GM20431 (cell line): Measurements from ENCODE around the gene ASAP2.

ENCODE experiments used
- in situ Hi-C: fragments of 300-500 bp; cut with MseI, MboI; formaldehyde crosslinking; loops from one replicate; pipeline ENCODE4 v1.15.0; 2020; ENCODE audit warnings: low sequenced_read_pairs; ENCODE audit not compliant: unreplicated experiment

Gene ASAP2

DNA sequence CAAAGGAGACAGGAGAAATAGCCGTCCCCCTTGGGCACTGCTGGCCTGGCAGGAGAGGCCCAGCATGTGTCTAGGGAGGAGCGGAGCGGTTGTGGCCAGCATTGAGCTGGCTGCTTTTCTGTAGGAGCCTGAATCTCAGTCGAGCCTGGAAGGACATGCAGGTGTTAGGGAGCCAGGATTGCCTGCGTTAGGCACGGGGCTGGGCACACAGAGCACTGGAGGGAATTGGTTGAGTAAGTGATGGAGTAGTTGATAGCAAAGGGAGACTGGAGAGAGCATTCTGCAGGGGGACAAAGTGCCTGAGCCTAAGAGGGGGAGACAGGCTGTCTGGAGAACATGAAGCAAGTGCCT is 22.8 kb downstream of the ASAP2 start:
- in situ Hi-C loops = no loop called here

GRCh38 chr2:9230051-9230802 is 23.6 kb downstream of the ASAP2 start:
- in situ Hi-C loops = no loop called here

DNA sequence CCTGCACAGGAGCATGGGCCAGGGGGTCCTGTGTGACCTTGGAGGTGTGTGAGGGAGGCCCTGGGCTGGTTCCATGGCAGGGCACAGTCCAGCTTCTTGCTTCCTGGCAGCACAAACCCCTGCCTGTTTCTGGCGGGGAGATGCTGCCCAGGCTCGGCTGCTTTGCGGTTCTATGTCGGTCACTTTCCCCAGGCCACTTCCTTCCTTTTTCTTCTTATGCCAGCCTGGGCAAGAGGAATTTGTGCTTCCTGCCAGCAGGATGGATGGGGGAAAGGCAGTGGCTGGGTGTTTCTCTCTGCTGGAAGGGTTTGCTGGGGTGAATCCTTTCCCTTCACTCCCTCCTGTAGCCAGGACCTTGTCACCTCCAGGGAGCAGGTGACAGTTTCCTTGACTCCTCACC is 24.3 kb downstream of the ASAP2 start:
- in situ Hi-C loops = no loop called here

DNA sequence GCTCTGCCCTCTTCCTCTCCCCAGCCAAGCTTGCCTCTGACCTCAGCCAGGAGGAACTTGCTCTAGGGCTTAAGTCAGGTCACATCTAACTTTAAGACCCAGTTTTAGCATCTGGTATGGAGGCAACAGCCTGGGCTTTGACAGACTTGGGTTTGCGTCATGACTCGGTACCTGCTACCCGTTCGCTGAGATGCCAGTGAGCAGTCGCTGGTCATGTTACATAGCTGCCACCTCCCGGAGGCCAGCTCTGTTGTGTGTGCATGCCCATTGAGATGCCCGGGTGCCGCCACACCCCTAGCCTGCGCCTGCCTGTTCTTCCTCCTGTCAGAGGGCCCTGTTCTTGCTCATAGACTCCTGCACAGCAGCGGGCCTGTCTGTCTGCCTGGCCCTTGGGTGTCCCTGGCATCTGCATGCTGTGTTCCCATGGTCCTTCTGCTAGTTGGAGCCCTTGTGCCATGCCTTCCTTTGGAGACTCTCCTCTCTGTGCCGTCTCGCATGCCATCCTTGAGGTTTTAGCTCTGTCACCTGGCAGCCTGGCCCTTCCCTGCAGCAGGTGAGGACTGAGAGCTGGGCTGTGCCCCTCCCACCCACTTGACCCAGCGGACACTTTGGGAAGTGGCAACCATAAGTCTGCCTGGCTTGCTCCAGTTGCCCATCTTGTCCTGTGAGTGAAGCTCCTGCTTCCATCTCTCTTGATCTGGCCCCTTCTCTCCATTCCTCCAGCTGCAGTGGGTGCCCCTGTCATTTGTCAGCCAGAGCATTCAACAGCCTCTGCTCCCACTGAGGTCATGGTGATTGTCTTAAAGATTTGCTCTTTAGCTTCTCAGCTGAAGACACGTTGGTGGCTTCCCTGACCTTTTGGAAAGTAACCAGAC is 24.9 kb downstream of the ASAP2 start:
- in situ Hi-C loops = no loop called here

- in situ Hi-C loops = no loop called here
Observed at GRCh38 chr2:9232166-9232479, 25.5 kb downstream of the ASAP2 start.

- in situ Hi-C loops = no loop called here
Observed at GRCh38 chr2:9232886-9233285, 26.3 kb downstream of the ASAP2 start.

- in situ Hi-C loops = no loop called here
Observed at GRCh38 chr2:9234680-9235146, 28.1 kb downstream of the ASAP2 start.

DNA sequence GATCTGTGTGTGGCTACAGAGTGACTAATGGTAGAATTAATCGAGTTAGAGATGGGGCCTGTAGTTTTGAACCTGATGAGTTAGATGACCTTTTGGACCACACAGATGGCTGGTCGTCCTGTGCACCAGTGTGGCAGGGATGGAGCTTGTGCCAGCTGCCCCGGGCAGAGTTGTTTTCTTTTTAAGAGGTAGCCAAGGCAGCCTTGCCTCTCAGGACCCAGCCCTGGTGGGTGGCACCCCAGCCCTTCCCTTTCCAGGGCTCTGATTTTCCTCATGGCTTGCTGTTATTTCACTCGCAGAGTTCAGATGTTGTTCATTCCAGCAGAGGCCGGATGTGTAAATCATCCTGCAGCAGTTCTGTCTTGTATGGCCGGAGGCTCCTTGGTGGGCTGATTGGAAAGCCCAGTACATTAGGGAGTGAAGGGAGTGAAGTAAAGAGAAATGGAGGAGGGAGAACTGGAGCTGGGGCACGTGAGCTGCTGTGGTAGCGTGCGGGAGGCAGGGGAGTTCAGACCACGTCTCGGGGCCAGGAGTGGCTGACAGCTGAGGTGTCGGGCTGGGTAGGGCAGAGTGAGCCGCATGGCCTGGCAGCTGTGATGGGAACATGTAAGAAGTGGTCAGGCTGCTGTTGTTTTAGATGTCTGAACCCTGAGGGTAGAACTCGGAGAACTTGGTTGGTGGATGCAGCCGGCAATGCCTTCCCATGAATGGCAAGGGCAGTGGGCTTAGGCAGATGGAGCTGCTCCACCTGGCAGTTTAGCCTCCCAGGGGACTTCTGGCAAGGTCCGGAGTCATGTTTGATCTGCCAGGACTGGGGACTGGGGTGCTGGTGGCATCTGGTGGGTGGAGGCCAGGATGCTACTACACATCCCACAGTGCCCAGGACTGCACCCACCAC is 28.8 kb downstream of the ASAP2 start:
- in situ Hi-C loops = no loop called here

DNA sequence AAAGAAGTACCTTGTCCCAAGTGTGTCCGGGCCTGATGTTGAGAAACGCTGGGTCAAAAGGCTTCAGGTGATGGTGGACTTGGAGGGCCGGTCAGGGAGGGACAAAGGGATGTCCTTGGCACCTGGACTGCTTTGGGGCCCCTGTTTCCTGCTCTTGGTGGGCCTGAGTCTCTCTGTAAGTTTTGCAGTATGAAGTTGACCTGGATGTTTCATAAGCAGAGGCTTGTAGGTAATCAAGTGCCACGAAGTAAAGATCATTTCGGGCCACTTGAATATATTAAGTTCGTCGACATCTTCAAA is 29.4 kb downstream of the ASAP2 start:
- in situ Hi-C loops = no loop called here

- in situ Hi-C loops = no loop called here
Observed at GRCh38 chr2:9236867-9237266, 30.3 kb downstream of the ASAP2 start.

GRCh38 chr2:9237831-9238230 is 31.2 kb downstream of the ASAP2 start:
- in situ Hi-C loops = no loop called here

DNA sequence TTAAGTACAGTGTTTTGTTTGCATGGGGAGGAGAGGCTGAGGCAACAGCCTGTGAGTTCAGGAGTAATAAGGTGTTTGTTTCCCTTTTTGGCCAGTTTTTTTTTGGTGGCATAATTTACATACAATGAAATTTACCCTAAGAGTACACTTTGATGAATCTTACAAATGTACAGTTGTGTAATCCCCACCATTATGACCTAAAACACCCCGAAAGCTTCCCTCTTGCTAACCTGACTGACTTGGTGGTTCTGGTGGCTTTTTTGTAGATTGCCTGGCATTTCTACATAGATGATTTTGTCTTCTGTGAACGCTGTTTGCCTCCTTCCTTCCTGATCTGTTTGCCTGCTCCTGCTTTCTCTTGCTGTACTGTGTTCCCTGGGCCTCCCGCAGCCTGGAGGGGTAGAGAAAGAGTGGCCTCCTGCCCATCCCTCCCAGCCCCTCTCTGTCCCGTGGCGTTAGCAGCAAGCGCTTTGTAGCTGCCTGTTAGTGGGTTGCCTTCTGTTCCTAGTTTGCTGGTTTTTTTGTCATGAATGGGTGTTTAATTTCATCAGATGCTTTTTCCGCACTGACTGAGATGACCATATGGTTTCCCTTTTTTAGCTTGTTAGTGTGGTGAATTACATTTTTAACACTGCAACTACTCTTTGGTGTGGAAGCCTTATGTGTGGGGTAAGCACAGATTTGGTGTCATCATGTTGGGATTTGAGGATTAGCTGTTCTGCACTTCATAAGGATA is 32.1 kb downstream of the ASAP2 start:
- in situ Hi-C loops = no loop called here

- in situ Hi-C loops = no loop called here
Observed at GRCh38 chr2:9239616-9240015, 33.0 kb downstream of the ASAP2 start.

DNA sequence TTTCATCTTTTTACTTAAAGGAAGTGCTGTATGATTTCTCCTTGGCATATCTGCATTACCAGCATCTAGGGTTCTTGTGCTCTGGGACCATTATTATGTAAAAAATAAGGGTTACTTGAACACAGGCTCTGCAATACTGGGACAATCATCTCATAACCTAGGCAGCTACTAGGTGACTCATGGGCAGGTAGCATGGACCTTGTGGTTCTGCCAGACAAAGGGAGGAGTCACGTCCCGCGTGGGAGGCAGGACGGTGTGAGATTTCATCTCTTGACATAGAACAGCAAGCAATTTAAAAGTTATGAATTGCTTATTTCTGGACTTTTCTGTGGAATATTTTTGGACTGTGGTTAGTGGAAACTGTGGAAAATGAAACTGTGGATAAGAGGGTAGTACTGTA is 34.1 kb downstream of the ASAP2 start:
- in situ Hi-C loops = no loop called here

DNA sequence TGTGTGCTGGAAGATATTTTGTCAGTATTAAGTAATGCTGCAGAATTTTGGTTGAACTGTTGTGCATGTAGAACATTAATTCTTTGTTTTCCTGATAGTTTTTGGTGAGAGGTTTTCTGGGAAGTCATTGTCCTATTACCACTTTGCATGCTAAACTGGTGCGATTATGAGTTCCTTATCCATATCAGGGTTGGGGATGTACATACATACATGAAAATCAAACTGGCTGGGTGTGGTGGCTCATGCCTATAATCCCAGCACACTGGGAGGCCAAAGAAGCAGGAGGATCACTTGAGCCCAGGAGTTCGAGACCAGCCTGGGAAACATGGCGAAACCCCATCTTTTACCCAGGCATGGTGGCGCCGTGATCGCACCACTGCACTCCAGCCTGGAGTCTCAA is 34.6 kb downstream of the ASAP2 start:
- in situ Hi-C loops = no loop called here

DNA sequence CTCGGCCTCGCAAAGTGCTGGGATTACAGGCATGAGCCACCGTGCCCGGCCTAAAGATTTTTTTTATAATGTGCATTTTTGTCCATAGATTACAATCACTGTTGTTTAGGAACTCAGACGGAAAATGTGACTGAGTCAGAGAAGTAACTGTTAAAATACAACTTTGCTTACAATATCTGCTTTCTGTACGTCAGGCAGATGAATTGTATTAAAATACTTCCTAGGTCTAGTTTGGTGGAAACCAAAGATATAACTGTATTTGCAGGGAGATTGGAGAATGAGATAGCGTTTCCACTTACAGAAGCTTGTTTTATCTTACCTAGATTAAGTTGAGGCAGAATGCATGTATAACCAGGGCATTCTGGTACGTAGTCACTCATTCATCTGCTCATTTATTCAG is 36.7 kb downstream of the ASAP2 start:
- in situ Hi-C loops = no loop called here

GRCh38 chr2:9244985-9245544 is 38.5 kb downstream of the ASAP2 start:
- in situ Hi-C loops = no loop called here

DNA sequence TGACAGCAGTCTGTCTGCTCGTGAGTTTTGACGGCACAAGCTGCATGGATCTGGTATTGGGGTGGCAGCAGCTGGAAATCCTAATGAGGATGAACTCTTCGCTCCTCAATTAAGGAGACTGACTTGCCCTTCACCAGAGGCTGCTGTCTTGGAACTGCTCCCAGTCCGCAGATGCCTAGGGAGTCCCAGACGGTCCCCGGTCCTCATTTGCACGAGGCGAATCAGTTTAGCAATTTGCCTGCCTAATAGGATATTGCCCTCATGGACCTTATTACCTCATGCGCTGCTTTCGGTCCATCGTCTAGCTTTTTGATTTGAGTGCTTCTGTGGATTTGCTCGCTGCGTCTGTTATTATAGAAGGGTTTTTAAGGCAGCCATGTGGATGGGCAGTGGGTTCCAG is 40.6 kb downstream of the ASAP2 start:
- in situ Hi-C loops = no loop called here

- in situ Hi-C loops = no loop called here
Observed at GRCh38 chr2:9247786-9248185, 41.2 kb downstream of the ASAP2 start.

GRCh38 chr2:9248363-9248762 is 41.8 kb downstream of the ASAP2 start:
- in situ Hi-C loops = no loop called here
